ENCODE results near the gene DNAJC15. TPM values are rescaled to one million over a fixed set of nuclear protein-coding genes. Genes with fewer than 3 reads are reported as not detected.

The DNAJC15 gene
- total RNA-seq (10 to 100 TPM in 1 of 2 experiments, 1 to 10 TPM in 1; 9.7 to 11.1 TPM), polyA plus RNA-seq (10 to 100 TPM; 14.8 to 16.0 TPM)

GRCh38 chr13:43023289-43023963 is at the start of gene DNAJC15:
Gene DNAJC15, plus strand, starts transcription at chr13:43023586. Its CDS starts 41 bp downstream, at chr13:43023627.
- intact Hi-C loops (cut with micrococcal nuclease), result loop anchor here (1.0 to 2.0 kb wide), 5 partner anchors 21 to 751 kb away; partner anchors contain the start of genes AKAP11 and EPSTI1
- Histone ChIP-seq H3K4me1 (ENCODE audit: insufficient read depth, low read length) (peaks cover 35% of the 10 kb centered on the region), H3K27me3 (ENCODE audit: insufficient read depth, low read length) (no peaks in the 10 kb centered on the region), H3K4me3 (ENCODE audit: low read length in 2 of 2) (peak within 1 kb of the TSS; percentile 85 to 92), H3K9me3 (ENCODE audit: control insufficient read depth in 1 of 2, low read length in 2 of 2) (no peaks in the 10 kb centered on the region), H3K36me3 (ENCODE audit: insufficient read depth, low read length) (no peaks in the 10 kb centered on the region), H3K27ac (ENCODE audit: low read depth, low read length) (peak within 1 kb of the TSS; percentile 66)
- H3K27ac Mint-ChIP-seq, result peak within 1 kb of the TSS; percentile 87 to 99 (median 98)
- H3K36me3 Mint-ChIP-seq, result peaks cover 5 to 17% of the 10 kb centered on the region in 2 donors
- CTCF ChIA-PET (ENCODE audit: partially characterized antibody), result interaction anchor here (0.7 to 4.1 kb wide), 14 partner anchors 9 to 55 kb away, joined by 3 to 25 read pairs (median 4); partner anchors contain the start of gene EPSTI1
- peaks cover 0 to 3% (median 0%) of the 10 kb centered on the region in 8 donors for H3K9me3 Mint-ChIP-seq
- peaks cover 19 to 42% (median 32%) of the 10 kb centered on the region in 4 donors for H3K4me1 Mint-ChIP-seq
- no peaks in the 10 kb centered on the region for H3K27me3 Mint-ChIP-seq
- peak within 1 kb of the TSS; percentile 90 to 100 (median 98) for H3K4me3 Mint-ChIP-seq
- POLR2A ChIA-PET (ENCODE audit: partially characterized antibody), result interaction anchor here (0.7 to 5.1 kb wide), 10 partner anchors 8 to 54 kb away, joined by 3 to 97 read pairs (median 6); partner anchors contain the start of gene EPSTI1
- DNase-seq, result peak; percentile 81 to 87 (median 84)

- Histone ChIP-seq H3K27ac (ENCODE audit: low read depth, low read length) (no peak overlapping the region), H3K4me1 (ENCODE audit: insufficient read depth, low read length) (peaks cover 5% of the 10 kb centered on the region), H3K9me3 (ENCODE audit: control insufficient read depth in 1 of 2, low read length in 2 of 2) (no peaks in the 10 kb centered on the region), H3K4me3 (ENCODE audit: low read length in 2 of 2) (no peak overlapping the region), H3K36me3 (ENCODE audit: insufficient read depth, low read length) (no peaks in the 10 kb centered on the region), H3K27me3 (ENCODE audit: insufficient read depth, low read length) (no peaks in the 10 kb centered on the region)
- H3K9me3 Mint-ChIP-seq, result peaks cover 0 to 4% (median 0%) of the 10 kb centered on the region in 8 donors
- intact Hi-C loops (cut with micrococcal nuclease), result no loop called here
- ChIA-PET CTCF (ENCODE audit: partially characterized antibody) (no interaction called here), POLR2A (ENCODE audit: partially characterized antibody) (interaction anchor here (1.2 kb wide), 1 partner anchor 16 kb away, joined by 4 read pairs; the partner anchor contains the start of gene EPSTI1)
- H3K4me3 Mint-ChIP-seq, result no peak overlapping the region
- peaks cover 16 to 40% of the 10 kb centered on the region in 2 donors for H3K36me3 Mint-ChIP-seq
- DNase-seq, result no peak
- no peaks in the 10 kb centered on the region for H3K27me3 Mint-ChIP-seq
- peaks cover 9 to 20% (median 14%) of the 10 kb centered on the region in 4 donors for H3K4me1 Mint-ChIP-seq
- peak overlapping the region in 1 of 7 donors; percentile 14 for H3K27ac Mint-ChIP-seq
Measured at GRCh38 chr13:42976066-42976465, 47.3 kb upstream of the DNAJC15 start.

GRCh38 chr13:42977219-42977659 is 46.1 kb upstream of the DNAJC15 start:
- Histone ChIP-seq H3K27me3 (ENCODE audit: insufficient read depth, low read length) (no peaks in the 10 kb centered on the region), H3K9me3 (ENCODE audit: control insufficient read depth in 1 of 2, low read length in 2 of 2) (no peaks in the 10 kb centered on the region), H3K4me3 (ENCODE audit: low read length in 2 of 2) (no peak overlapping the region), H3K27ac (ENCODE audit: low read depth, low read length) (no peak overlapping the region), H3K36me3 (ENCODE audit: insufficient read depth, low read length) (no peaks in the 10 kb centered on the region), H3K4me1 (ENCODE audit: insufficient read depth, low read length) (peaks cover 4% of the 10 kb centered on the region)
- POLR2A ChIA-PET (ENCODE audit: partially characterized antibody), result no interaction called here
- peaks cover 16 to 41% of the 10 kb centered on the region in 2 donors for H3K36me3 Mint-ChIP-seq
- intact Hi-C loops (cut with micrococcal nuclease), result no loop called here
- H3K27ac Mint-ChIP-seq, result peak overlapping the region in 4 of 7 donors; percentile 50 to 63 (median 52)
- no peaks in the 10 kb centered on the region for H3K27me3 Mint-ChIP-seq
- DNase-seq, result no peak
- CTCF ChIA-PET (ENCODE audit: partially characterized antibody), result interaction anchor here (1.2 to 3.0 kb wide), 2 partner anchors 10 to 14 kb away, joined by 4 to 17 read pairs; partner anchors contain the start of gene EPSTI1
- H3K4me1 Mint-ChIP-seq, result peaks cover 13 to 26% (median 16%) of the 10 kb centered on the region in 4 donors
- peaks cover 0 to 4% (median 0%) of the 10 kb centered on the region in 8 donors for H3K9me3 Mint-ChIP-seq
- H3K4me3 Mint-ChIP-seq, result no peak overlapping the region

GRCh38 chr13:42981317-42981716 is 42.1 kb upstream of the DNAJC15 start:
- Histone ChIP-seq H3K9me3 (ENCODE audit: control insufficient read depth in 1 of 2, low read length in 2 of 2) (no peaks in the 10 kb centered on the region), H3K27ac (ENCODE audit: low read depth, low read length) (no peak overlapping the region), H3K36me3 (ENCODE audit: insufficient read depth, low read length) (no peaks in the 10 kb centered on the region), H3K4me3 (ENCODE audit: low read length in 2 of 2) (no peak overlapping the region), H3K27me3 (ENCODE audit: insufficient read depth, low read length) (no peaks in the 10 kb centered on the region), H3K4me1 (ENCODE audit: insufficient read depth, low read length) (peaks cover 25% of the 10 kb centered on the region)
- peak overlapping the region in 3 of 7 donors; percentile 0 to 53 (median 16) for H3K27ac Mint-ChIP-seq
- peaks cover 0 to 4% (median 0%) of the 10 kb centered on the region in 8 donors for H3K9me3 Mint-ChIP-seq
- no peak for DNase-seq
- intact Hi-C loops (cut with micrococcal nuclease), result no loop called here
- peaks cover 15 to 42% of the 10 kb centered on the region in 2 donors for H3K36me3 Mint-ChIP-seq
- H3K27me3 Mint-ChIP-seq, result no peaks in the 10 kb centered on the region
- no peak overlapping the region for H3K4me3 Mint-ChIP-seq
- CTCF ChIA-PET (ENCODE audit: partially characterized antibody), result interaction anchor here (1.2 to 5.9 kb wide), 3 partner anchors 9 to 12 kb away, joined by 6 to 22 read pairs (median 6); no protein-coding TSS in a partner anchor
- peaks cover 30 to 51% (median 39%) of the 10 kb centered on the region in 4 donors for H3K4me1 Mint-ChIP-seq
- POLR2A ChIA-PET (ENCODE audit: partially characterized antibody), result interaction anchor here (1.4 kb wide), 1 partner anchor 11 kb away, joined by 8 read pairs; the partner anchor contains the start of gene EPSTI1

- peak overlapping the region in 1 of 7 donors; percentile 7 for H3K27ac Mint-ChIP-seq
- intact Hi-C loops (cut with micrococcal nuclease), result no loop called here
- POLR2A ChIA-PET (ENCODE audit: partially characterized antibody), result no interaction called here
Measured at GRCh38 chr13:42981853-42982252, 41.5 kb upstream of the DNAJC15 start.

GRCh38 chr13:42984026-42984425 is 39.4 kb upstream of the DNAJC15 start:
- ChIA-PET CTCF (ENCODE audit: partially characterized antibody) (interaction anchor here (5.9 kb wide), 1 partner anchor 15 kb away, joined by 22 read pairs; no protein-coding TSS in a partner anchor), POLR2A (ENCODE audit: partially characterized antibody) (interaction anchor here (1.8 kb wide), 1 partner anchor 8 kb away, joined by 8 read pairs; the partner anchor contains the start of gene EPSTI1)
- no peaks in the 10 kb centered on the region for H3K27me3 Mint-ChIP-seq
- Histone ChIP-seq H3K27ac (ENCODE audit: low read depth, low read length) (no peak overlapping the region), H3K36me3 (ENCODE audit: insufficient read depth, low read length) (no peaks in the 10 kb centered on the region), H3K4me3 (ENCODE audit: low read length in 2 of 2) (no peak overlapping the region), H3K27me3 (ENCODE audit: insufficient read depth, low read length) (no peaks in the 10 kb centered on the region), H3K4me1 (ENCODE audit: insufficient read depth, low read length) (peaks cover 31% of the 10 kb centered on the region), H3K9me3 (ENCODE audit: control insufficient read depth in 1 of 2, low read length in 2 of 2) (no peaks in the 10 kb centered on the region)
- no peaks in the 10 kb centered on the region for H3K9me3 Mint-ChIP-seq
- intact Hi-C loops (cut with micrococcal nuclease), result no loop called here
- H3K4me1 Mint-ChIP-seq, result peaks cover 32 to 46% (median 42%) of the 10 kb centered on the region in 4 donors
- H3K27ac Mint-ChIP-seq, result no peak overlapping the region
- no peak overlapping the region for H3K4me3 Mint-ChIP-seq
- DNase-seq, result no peak
- H3K36me3 Mint-ChIP-seq, result peaks cover 13 to 33% of the 10 kb centered on the region in 2 donors

More at GRCh38 chr13:42981853-42982252, 41.5 kb upstream of the DNAJC15 start:
- Histone ChIP-seq H3K9me3 (ENCODE audit: control insufficient read depth in 1 of 2, low read length in 2 of 2) (no peaks in the 10 kb centered on the region), H3K4me3 (ENCODE audit: low read length in 2 of 2) (no peak overlapping the region), H3K4me1 (ENCODE audit: insufficient read depth, low read length) (peaks cover 25% of the 10 kb centered on the region), H3K27ac (ENCODE audit: low read depth, low read length) (no peak overlapping the region), H3K27me3 (ENCODE audit: insufficient read depth, low read length) (no peaks in the 10 kb centered on the region), H3K36me3 (ENCODE audit: insufficient read depth, low read length) (no peaks in the 10 kb centered on the region)
- CTCF ChIA-PET (ENCODE audit: partially characterized antibody), result interaction anchor here (1.0 to 5.9 kb wide), 3 partner anchors 10 to 16 kb away, joined by 3 to 22 read pairs (median 11); no protein-coding TSS in a partner anchor
- Mint-ChIP-seq H3K4me1 (peaks cover 30 to 50% (median 40%) of the 10 kb centered on the region in 4 donors), H3K36me3 (peaks cover 15 to 41% of the 10 kb centered on the region in 2 donors), H3K27me3 (no peaks in the 10 kb centered on the region), H3K9me3 (peaks cover 0 to 4% (median 0%) of the 10 kb centered on the region in 8 donors), H3K4me3 (no peak overlapping the region)
- no peak for DNase-seq

- H3K4me1 ChIP-seq (ENCODE audit: insufficient read depth, low read length), result peaks cover 35% of the 10 kb centered on the region
- POLR2A ChIA-PET (ENCODE audit: partially characterized antibody), result no interaction called here
- CTCF ChIA-PET (ENCODE audit: partially characterized antibody), result interaction anchor here (0.6 to 1.4 kb wide), 2 partner anchors 13 to 15 kb away, joined by 3 to 5 read pairs; no protein-coding TSS in a partner anchor
- no peaks in the 10 kb centered on the region for H3K9me3 Mint-ChIP-seq
- H3K27ac Mint-ChIP-seq, result peak overlapping the region in 2 of 7 donors; percentile 1 to 29
- H3K4me1 Mint-ChIP-seq, result peaks cover 34 to 50% (median 44%) of the 10 kb centered on the region in 4 donors
- intact Hi-C loops (cut with micrococcal nuclease), result no loop called here
- H3K4me3 Mint-ChIP-seq, result no peak overlapping the region
- H3K27me3 Mint-ChIP-seq, result no peaks in the 10 kb centered on the region
- H3K27ac ChIP-seq (ENCODE audit: low read depth, low read length), result no peak overlapping the region
- DNase-seq, result no peak
- H3K9me3 ChIP-seq (ENCODE audit: control insufficient read depth in 1 of 2, low read length in 2 of 2), result no peaks in the 10 kb centered on the region
- H3K27me3 ChIP-seq (ENCODE audit: insufficient read depth, low read length), result no peaks in the 10 kb centered on the region
- H3K4me3 ChIP-seq (ENCODE audit: low read length in 2 of 2), result no peak overlapping the region
- H3K36me3 Mint-ChIP-seq, result peaks cover 13 to 32% of the 10 kb centered on the region in 2 donors
- no peaks in the 10 kb centered on the region for H3K36me3 ChIP-seq (ENCODE audit: insufficient read depth, low read length)
Measured at GRCh38 chr13:42984691-42985090, 38.7 kb upstream of the DNAJC15 start.

Measured in CD4-positive, alpha-beta memory T cell (primary cell).